GM12878 (cell line): ENCODE results near the gene CFAP299. TPM values are rescaled to one million over a fixed set of nuclear protein-coding genes. Genes with fewer than 3 reads are reported as not detected.

Source experiments
- ATAC-seq: fragments of 200-7000 bp; cut with Tn5 transposase; 3 replicates; pipeline ENCODE4 v1.9.1; 2020; ENCODE audit warnings: mild to moderate bottlenecking, moderate library complexity
- BruUV-seq: library from RNA; stranded (reverse); fragments of 400-500 nt; replicated peaks from 2 replicates; lab custom pipeline; 2021; lab: Mats Ljungman, UMichigan
- CTCF ChIA-PET: fragments of 300-600 bp; sonication (Branson Sonifier 250); formaldehyde crosslinking; extraction: SDS; loops from one replicate; lab custom pipeline; 2021; ENCODE audit warnings: inconsistent platforms; lab: Yijun Ruan, JAX
- POLR2A ChIA-PET: fragments of 350-600 bp; formaldehyde crosslinking; extraction: SDS; loops from one replicate; lab custom pipeline; 2021; ENCODE audit warnings: inconsistent platforms; lab: Charles Lee
- RAD21 ChIA-PET: fragments of 300-600 bp; sonication (Branson Sonifier 250); formaldehyde crosslinking; loops from one replicate; lab custom pipeline; 2023; ENCODE audit warnings: antibody characterized with exemption; ENCODE audit not compliant: unreplicated experiment; lab: Charles Lee
- SMC1A ChIA-PET: fragments of 300-600 bp; sonication (Branson Sonifier 250); formaldehyde crosslinking; loops from one replicate; lab custom pipeline; 2023; ENCODE audit not compliant: unreplicated experiment, uncharacterized antibody; lab: Charles Lee
- DNase-seq: peaks from one replicate; pipeline ENCODE4 v3.0.0-alpha.2; 2011; ENCODE audit warnings: low read depth, low spot score
- FAIRE-seq: peaks from 3 replicates; lab custom pipeline; 2011; peaks lifted over from hg19 to GRCh38; lab: Jason Lieb, UNC
- H2AFZ ChIP-seq: 2 replicates; pipeline ENCODE4 v1.6.0; 2011; ENCODE audit warnings: low read depth, low read length, control low read depth; ENCODE audit not compliant: control insufficient read depth
- H3K27ac ChIP-seq: 2 replicates; pipeline ENCODE4 v1.5.1; 2011; ENCODE audit warnings: control low read depth; ENCODE audit not compliant: control insufficient read depth, insufficient read depth
- H3K27me3 ChIP-seq, 2 experiments: replicated peaks in 1 of 2; 2 replicates each; pipeline versions ENCODE4 v1.6.0 to v1.6.1; 2011; ENCODE audit warnings: low read length in 1 of 2; ENCODE audit not compliant: control insufficient read depth in 2 of 2, insufficient read depth in 2 of 2
- H3K36me3 ChIP-seq, 2 experiments: 2 replicates each; pipeline ENCODE4 v1.5.1; 2011; ENCODE audit warnings: low read length in 1 of 2; ENCODE audit not compliant: control insufficient read depth in 2 of 2, insufficient read depth in 2 of 2
- H3K4me1 ChIP-seq: 2 replicates; pipeline ENCODE4 v1.6.1; 2011; ENCODE audit warnings: mild to moderate bottlenecking, low read length, moderate library complexity, mixed read lengths; ENCODE audit not compliant: control insufficient read depth, insufficient read depth
- H3K4me2 ChIP-seq: 2 replicates; pipeline ENCODE4 v1.6.0; 2011; ENCODE audit warnings: control low read depth; ENCODE audit not compliant: control insufficient read depth, insufficient read depth
- H3K4me3 ChIP-seq: fragments of 200-600 bp; sonication (generic); 2 replicates; pipeline ENCODE4 v1.5.1; 2016
- H3K79me2 ChIP-seq: 2 replicates; pipeline ENCODE4 v1.6.0; 2011; ENCODE audit warnings: low read length; ENCODE audit not compliant: control insufficient read depth, insufficient read depth
- H3K9ac ChIP-seq: 2 replicates; pipeline ENCODE4 v1.8.0; 2011; ENCODE audit warnings: low read length, control low read depth, mixed read lengths; ENCODE audit not compliant: control insufficient read depth, insufficient read depth
- H3K9me3 ChIP-seq: replicated peaks from 3 replicates; pipeline ENCODE4 v1.5.1; 2011; ENCODE audit warnings: mild to moderate bottlenecking, low read length; ENCODE audit not compliant: control insufficient read depth, insufficient read depth
- H4K20me1 ChIP-seq: 2 replicates; pipeline ENCODE4 v1.6.0; 2011; ENCODE audit not compliant: control insufficient read depth, insufficient read depth
- CBX5 ChIP-seq: sonication (generic); IDR thresholded peaks from 2 replicates; pipeline ENCODE4 v1.6.1; 2016; ENCODE audit warnings: low read depth, moderate library complexity, mild to moderate bottlenecking, inconsistent platforms
- CEBPB ChIP-seq, 2 experiments: fragments of 150-350 bp in 1 of 2; IDR thresholded peaks; 2 replicates each; pipeline ENCODE4 v1.6.1; 2012 to 2014; ENCODE audit warnings: low read depth in 2 of 2, low read length in 2 of 2, borderline replicate concordance in 1 of 2, inconsistent platforms in 1 of 2
- CTCF ChIP-seq, 3 experiments: IDR thresholded peaks in 2 of 3; conservative IDR thresholded peaks in 1 of 3; 2 replicates each; pipeline ENCODE4 v1.5.1; 2011; ENCODE audit warnings: low read depth in 3 of 3, low read length in 3 of 3, mild to moderate bottlenecking in 3 of 3, control low read depth in 2 of 3, moderate library complexity in 2 of 3, inconsistent platforms in 1 of 3, mixed read lengths in 1 of 3; ENCODE audit not compliant: control insufficient read depth in 2 of 3, insufficient read depth in 1 of 3; ENCODE audit errors: extremely low read depth in 1 of 3
- E2F8 ChIP-seq: fragments of 450-650 bp; IDR thresholded peaks from 2 replicates; pipeline ENCODE4 v1.6.1; 2018; ENCODE audit warnings: mild to moderate bottlenecking, low read depth, moderate library complexity; ENCODE audit not compliant: partially characterized antibody
- HCFC1 ChIP-seq: fragments of 150-350 bp; IDR thresholded peaks from 2 replicates; pipeline ENCODE4 v1.6.1; 2014; ENCODE audit warnings: low read length
- HDGF ChIP-seq: fragments of 450-650 bp; IDR thresholded peaks from 2 replicates; pipeline ENCODE4 v1.6.1; 2016; ENCODE audit warnings: antibody characterized with exemption
- KLF5 ChIP-seq: fragments of 450-650 bp; IDR thresholded peaks from 2 replicates; pipeline ENCODE4 v1.6.1; 2014; ENCODE audit warnings: mild to moderate bottlenecking; ENCODE audit not compliant: partially characterized antibody
- MEF2B ChIP-seq: fragments of 450-650 bp; IDR thresholded peaks from 2 replicates; pipeline ENCODE4 v1.6.1; 2018; ENCODE audit warnings: mild to moderate bottlenecking, moderate library complexity; ENCODE audit not compliant: partially characterized antibody, poor library complexity, severe bottlenecking
- MTA3 ChIP-seq: IDR thresholded peaks from 2 replicates; pipeline ENCODE4 v1.6.1; 2012; ENCODE audit warnings: low read length, inconsistent platforms, borderline replicate concordance
- NR2F1 ChIP-seq: fragments of 450-650 bp; conservative IDR thresholded peaks from 2 replicates; pipeline ENCODE4 v1.6.1; 2017; ENCODE audit warnings: mild to moderate bottlenecking
- POLR2AphosphoS2 ChIP-seq: IDR thresholded peaks from 2 replicates; pipeline ENCODE4 v1.6.1; 2011; ENCODE audit warnings: low read depth, mild to moderate bottlenecking, low read length, improper control_type of control experiment, moderate library complexity
- RAD21 ChIP-seq: IDR thresholded peaks from 2 replicates; pipeline ENCODE4 v1.6.1; 2011; ENCODE audit warnings: mild to moderate bottlenecking, low read depth, low read length, moderate library complexity; ENCODE audit not compliant: insufficient read depth
- RCOR1 ChIP-seq: conservative IDR thresholded peaks from 2 replicates; pipeline ENCODE4 v1.6.1; 2012; ENCODE audit warnings: low read depth, low read length, improper control_type of control experiment
- RUNX3 ChIP-seq: IDR thresholded peaks from 2 replicates; pipeline ENCODE4 v1.6.1; 2012; ENCODE audit warnings: low read length, inconsistent platforms
- SREBF2 ChIP-seq: IDR thresholded peaks from 2 replicates; pipeline ENCODE4 v1.6.1; 2012; ENCODE audit warnings: mild to moderate bottlenecking, low read length
- STAT3 ChIP-seq: IDR thresholded peaks from 2 replicates; pipeline ENCODE4 v1.6.1; 2011; ENCODE audit warnings: low read depth, low read length, improper control_type of control experiment
- USF1 ChIP-seq: IDR thresholded peaks from 2 replicates; pipeline ENCODE4 v1.6.1; 2011; ENCODE audit warnings: borderline replicate concordance, low read depth, mild to moderate bottlenecking, moderate library complexity, mixed read lengths, low read length; ENCODE audit not compliant: insufficient read depth; ENCODE audit errors: extremely low read length
- ZZZ3 ChIP-seq: IDR thresholded peaks from 2 replicates; pipeline ENCODE4 v1.6.1; 2011; ENCODE audit warnings: low read depth; ENCODE audit not compliant: control insufficient read depth, insufficient read length
- WGBS: methylation state at CpG from one replicate; pipeline ENCODE4 v1.1.6; 2016; ENCODE audit warnings: low lambda C conversion rate; ENCODE audit not compliant: insufficient replicate concordance, insufficient coverage; ENCODE audit errors: missing lambda C conversion rate; 5-methylcytosine and 5-hydroxymethylcytosine counted together
- in situ Hi-C: fragments of 300-500 bp; cut with MboI; formaldehyde crosslinking; loops from 9 replicates; pipeline ENCODE4 v1.14.3; 2018; ENCODE audit warnings: mixed read lengths
- intact Hi-C: fragments of 100-400 bp; cut with micrococcal nuclease; formaldehyde crosslinking; loops from one replicate; pipeline ENCODE4 v1.14.2; 2022; ENCODE audit not compliant: unreplicated experiment
- polyA plus RNA-seq, 11 experiments: library from polyadenylated mRNA; depleted of rRNA in 4 of 11; unstranded in 6 of 11; stranded (reverse) in 5 of 11; fragments of >200 nt; fragmentation: Nextera tagmentation in 4 of 11; fragmentation: Illumina TruSeq in 1 of 11; extraction: Ambion mirVana in 4 of 11; extraction: Trizol in 1 of 11; gene quantifications; 1 replicate in 1 of 11; 2 replicates in 10 of 11; pipeline versions ENCODE4 v1.2.1 to v1.2.3, GENCODE V29; 2011 to 2016; ENCODE audit warnings: inconsistent platforms in 2 of 11, missing spikeins in 2 of 11, low read depth in 1 of 11
- total RNA-seq, 4 experiments: library from RNA; depleted of rRNA in 3 of 4; stranded (reverse); fragments of >200 nt in 3 of 4; fragmentation: Illumina TruSeq in 1 of 4; extraction: Trizol in 1 of 4; gene quantifications; 2 replicates each; pipeline versions ENCODE4 v1.2.1 to v1.2.3, GENCODE V29; 2013 to 2021

CFAP299 gene
- total and polyA plus RNA-seq, 10 of the 15 experiments (the other 5 are each of a cell fraction or from before 2014, with no cell fraction given), result 0.06 to 0.34 TPM; not detected in 8

GRCh38 chr4:80538276-80538926 lies 202.9 kb downstream of the CFAP299 start:
- H3K27ac ChIP-seq, result no peak overlapping the region
- ChIA-PET POLR2A (no interaction called here), RAD21 (interaction anchor here (0.9 kb wide), 1 partner anchor 9 kb away, joined by 3 read pairs; no protein-coding TSS in a partner anchor), SMC1A (interaction anchor here (0.8 to 2.0 kb wide), 8 partner anchors 8 to 501 kb away, joined by 3 to 7 read pairs (median 4); no protein-coding TSS in a partner anchor), CTCF (interaction anchor here (0.8 to 1.6 kb wide), 5 partner anchors 15 to 514 kb away, joined by 3 to 4 read pairs (median 3); no protein-coding TSS in a partner anchor)
- no peak overlapping the region for H3K4me2 ChIP-seq
- no peaks in the 10 kb centered on the region for H3K36me3 ChIP-seq
- no peaks in the 10 kb centered on the region for H3K79me2 ChIP-seq
- H4K20me1 ChIP-seq, result no peaks in the 10 kb centered on the region
- no TSS peak for BruUV-seq
- peaks cover 13% of the 10 kb centered on the region; the same call in 1 of the 2 replicates for H3K4me1 ChIP-seq
- in situ Hi-C loops, result no loop called here
- intact Hi-C loops, result no loop called here
- H3K27me3 ChIP-seq, result no peaks in the 10 kb centered on the region
- WGBS, result 60% methylated on average over 4 of the region's 4 CpGs
- no peak for ATAC-seq
- no peak for FAIRE-seq
- no peak overlapping the region for H3K9ac ChIP-seq
- H3K4me3 ChIP-seq, result no peak overlapping the region
- H2AFZ ChIP-seq, result no peak overlapping the region
- H3K9me3 ChIP-seq, result no peaks in the 10 kb centered on the region; the same call in 2 of the 3 replicates
- no peak for DNase-seq
- TF ChIP-seq SREBF2, result no peak
- no peak for TF ChIP-seq E2F8
- TF ChIP-seq RUNX3, result no peak
- no peak for TF ChIP-seq USF1
- no peak for TF ChIP-seq MTA3
- TF ChIP-seq CEBPB (IDR thresholded peaks at IDR 0.05; ENCODE audit: borderline replicate concordance in 1 of 2, low read depth in 2 of 2, low read length in 2 of 2), result no peak
- TF ChIP-seq RCOR1, result no peak
- no peak for TF ChIP-seq RAD21
- no peak for TF ChIP-seq HCFC1
- TF ChIP-seq NR2F1, result no peak
- no peak for TF ChIP-seq HDGF
- TF ChIP-seq STAT3, result no peak
- no peak for TF ChIP-seq POLR2AphosphoS2
- no peak for TF ChIP-seq CTCF (IDR thresholded peaks at IDR 0.05 in 2 of 3, conservative IDR thresholded peaks at IDR 0.05 in 1 of 3; ENCODE audit: control insufficient read depth in 2 of 3, extremely low read depth in 1 of 3, insufficient read depth in 1 of 3, low read depth in 3 of 3, low read length in 3 of 3)
- no peak for TF ChIP-seq MEF2B
- no peak for TF ChIP-seq KLF5
- TF ChIP-seq ZZZ3, result no peak
- no peak for TF ChIP-seq CBX5
